K562 (cell line): ENCODE measurements around the gene FAM200A. TPM values are rescaled to one million over a fixed set of nuclear protein-coding genes. Genes with fewer than 3 reads are reported as not detected.

Source experiments
- ARID3A ChIP-seq: IDR thresholded peaks from 2 replicates; pipeline ENCODE4 v1.6.1; 2012; ENCODE audit warnings: low read depth, low read length, improper control_type of control experiment, borderline replicate concordance
- CHD4 ChIP-seq: fragments of 200-600 bp; sonication (generic); IDR thresholded peaks from 3 replicates; pipeline ENCODE4 v1.6.1; 2012; ENCODE audit warnings: low read depth, mild to moderate bottlenecking, mixed read lengths, low read length, inconsistent platforms; ENCODE audit not compliant: insufficient read depth, insufficient replicate concordance, poor library complexity, severe bottlenecking
- CREB3L1 ChIP-seq: fragments of 450-650 bp; IDR thresholded peaks from 2 replicates; pipeline ENCODE4 v1.6.1; 2014; ENCODE audit warnings: low read depth, mild to moderate bottlenecking, moderate library complexity, borderline replicate concordance
- DMBX1 ChIP-seq: fragments of 250-450 bp; sonication (Bioruptor Pico); IDR thresholded peaks from 2 replicates; pipeline ENCODE4 v1.8.0; 2022; ENCODE audit warnings: inconsistent platforms, mild to moderate bottlenecking, moderate library complexity, borderline replicate concordance
- ETV1 ChIP-seq: fragments of 450-650 bp; conservative IDR thresholded peaks from 2 replicates; pipeline ENCODE4 v1.6.1; 2016; ENCODE audit warnings: missing genetic modification characterization, control low read depth, low read depth, missing compliant biosample characterization
- ETV5 ChIP-seq: sonication (generic); formaldehyde crosslinking; IDR thresholded peaks from 2 replicates; pipeline ENCODE4 v1.4.0; 2020; ENCODE audit warnings: low read depth, mild to moderate bottlenecking, missing genetic modification reagents
- FOXO4 ChIP-seq: fragments of 450-650 bp; formaldehyde crosslinking; IDR thresholded peaks from 2 replicates; pipeline ENCODE4 v1.4.0; 2020; ENCODE audit warnings: mild to moderate bottlenecking, moderate library complexity
- HMBOX1 ChIP-seq: sonication (generic); IDR thresholded peaks from 2 replicates; pipeline ENCODE4 v1.6.1; 2016
- TAF7 ChIP-seq: fragments of 450-650 bp; IDR thresholded peaks from 2 replicates; pipeline ENCODE4 v1.6.1; 2016; ENCODE audit warnings: missing genetic modification characterization, missing compliant biosample characterization
- TOE1 ChIP-seq, 2 experiments: fragments of 450-650 bp in 1 of 2; sonication (generic) in 1 of 2; formaldehyde crosslinking in 1 of 2; IDR thresholded peaks; 2 replicates each; pipeline versions ENCODE4 v1.7.1 to v1.8.0; 2016 to 2022; ENCODE audit warnings: borderline replicate concordance in 2 of 2, mild to moderate bottlenecking in 2 of 2, antibody characterized with exemption in 1 of 2, inconsistent platforms in 1 of 2, low read depth in 1 of 2, missing genetic modification reagents in 1 of 2, moderate library complexity in 1 of 2
- YBX1 ChIP-seq: fragments of 450-650 bp; IDR thresholded peaks from 2 replicates; pipeline ENCODE4 v1.7.1; 2016; ENCODE audit warnings: mild to moderate bottlenecking
- polyA plus RNA-seq, 8 experiments: library from polyadenylated mRNA; depleted of rRNA in 4 of 8; stranded (reverse) in 5 of 8; unstranded in 3 of 8; fragments of >200 nt; fragmentation: Nextera tagmentation in 2 of 8; fragmentation: Illumina TruSeq in 1 of 8; extraction: Ambion mirVana in 2 of 8; extraction: Trizol in 1 of 8; gene quantifications; 2 replicates each; pipeline versions ENCODE4 v1.2.1 to v1.2.3, GENCODE V29; 2011 to 2014; ENCODE audit warnings: inconsistent platforms in 1 of 8, missing spikeins in 1 of 8
- total RNA-seq, 7 experiments: library from RNA; depleted of rRNA in 6 of 7; stranded (reverse); fragments of >200 nt in 6 of 7; fragmentation: Illumina TruSeq in 2 of 7; extraction: Trizol in 2 of 7; gene quantifications; 2 replicates each; pipeline versions ENCODE4 v1.2.1 to v1.2.3, GENCODE V29; 2011 to 2021; ENCODE audit warnings: low replicate concordance in 1 of 7
- TF ChIP-seq, protein P1 (sequence below): fragments of 250-450 bp; sonication (Bioruptor Pico); IDR thresholded peaks from 2 replicates; pipeline ENCODE4 v1.5.0; 2020; ENCODE audit warnings: mild to moderate bottlenecking
- TF ChIP-seq, protein P2 (sequence below): sonication (generic); formaldehyde crosslinking; IDR thresholded peaks from 2 replicates; pipeline ENCODE4 v1.8.1; 2023; ENCODE audit warnings: mild to moderate bottlenecking, missing genetic modification reagents
- TF ChIP-seq, protein P3 (sequence below): sonication (generic); formaldehyde crosslinking; IDR thresholded peaks from 2 replicates; pipeline ENCODE4 v1.9.0; 2022; ENCODE audit warnings: mild to moderate bottlenecking, missing genetic modification reagents

FAM200A gene
- total and polyA plus RNA-seq, 9 of the 15 experiments (the other 6 are each of a cell fraction or from before 2014, with no cell fraction given) = 3.3 to 11.2 (median 8.3) TPM

- TF ChIP-seq CREB3L1 (peak; percentile 94; the same call in 1 of the 2 replicates), CHD4 (no peak), ETV1 (tag) (peak; percentile 93), HMBOX1 (peak; percentile 32; the same call in 1 of the 2 replicates), TOE1 (IDR thresholded peaks at IDR 0.05; ENCODE audit: borderline replicate concordance) (peak; percentile 59; the same call in 1 of the 2 replicates), TOE1 (CRISPR knock-in tag; IDR thresholded peaks at IDR 0.05; ENCODE audit: borderline replicate concordance, low read depth) (no peak), DMBX1 (CRISPR knock-in tag) (peak; percentile 23; the same call in 1 of the 2 replicates), TAF7 (peak; percentile 91), FOXO4 (CRISPR knock-in tag) (no peak), ETV5 (peak; percentile 89), YBX1 (no peak), ARID3A (peak; percentile 26; the same call in 1 of the 2 replicates)
- TF ChIP-seq, protein P1, sequence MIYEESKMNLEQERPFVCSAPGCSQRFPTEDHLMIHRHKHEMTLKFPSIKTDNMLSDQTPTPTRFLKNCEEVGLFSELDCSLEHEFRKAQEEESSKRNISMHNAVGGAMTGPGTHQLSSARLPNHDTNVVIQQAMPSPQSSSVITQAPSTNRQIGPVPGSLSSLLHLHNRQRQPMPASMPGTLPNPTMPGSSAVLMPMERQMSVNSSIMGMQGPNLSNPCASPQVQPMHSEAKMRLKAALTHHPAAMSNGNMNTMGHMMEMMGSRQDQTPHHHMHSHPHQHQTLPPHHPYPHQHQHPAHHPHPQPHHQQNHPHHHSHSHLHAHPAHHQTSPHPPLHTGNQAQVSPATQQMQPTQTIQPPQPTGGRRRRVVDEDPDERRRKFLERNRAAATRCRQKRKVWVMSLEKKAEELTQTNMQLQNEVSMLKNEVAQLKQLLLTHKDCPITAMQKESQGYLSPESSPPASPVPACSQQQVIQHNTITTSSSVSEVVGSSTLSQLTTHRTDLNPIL (CRISPR knock-in tag) = no peak
- TF ChIP-seq, protein P2, sequence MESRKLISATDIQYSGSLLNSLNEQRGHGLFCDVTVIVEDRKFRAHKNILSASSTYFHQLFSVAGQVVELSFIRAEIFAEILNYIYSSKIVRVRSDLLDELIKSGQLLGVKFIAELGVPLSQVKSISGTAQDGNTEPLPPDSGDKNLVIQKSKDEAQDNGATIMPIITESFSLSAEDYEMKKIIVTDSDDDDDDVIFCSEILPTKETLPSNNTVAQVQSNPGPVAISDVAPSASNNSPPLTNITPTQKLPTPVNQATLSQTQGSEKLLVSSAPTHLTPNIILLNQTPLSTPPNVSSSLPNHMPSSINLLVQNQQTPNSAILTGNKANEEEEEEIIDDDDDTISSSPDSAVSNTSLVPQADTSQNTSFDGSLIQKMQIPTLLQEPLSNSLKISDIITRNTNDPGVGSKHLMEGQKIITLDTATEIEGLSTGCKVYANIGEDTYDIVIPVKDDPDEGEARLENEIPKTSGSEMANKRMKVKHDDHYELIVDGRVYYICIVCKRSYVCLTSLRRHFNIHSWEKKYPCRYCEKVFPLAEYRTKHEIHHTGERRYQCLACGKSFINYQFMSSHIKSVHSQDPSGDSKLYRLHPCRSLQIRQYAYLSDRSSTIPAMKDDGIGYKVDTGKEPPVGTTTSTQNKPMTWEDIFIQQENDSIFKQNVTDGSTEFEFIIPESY (CRISPR knock-in tag) = peak; percentile 27; the same call in 1 of the 2 replicates
- TF ChIP-seq, protein P3, sequence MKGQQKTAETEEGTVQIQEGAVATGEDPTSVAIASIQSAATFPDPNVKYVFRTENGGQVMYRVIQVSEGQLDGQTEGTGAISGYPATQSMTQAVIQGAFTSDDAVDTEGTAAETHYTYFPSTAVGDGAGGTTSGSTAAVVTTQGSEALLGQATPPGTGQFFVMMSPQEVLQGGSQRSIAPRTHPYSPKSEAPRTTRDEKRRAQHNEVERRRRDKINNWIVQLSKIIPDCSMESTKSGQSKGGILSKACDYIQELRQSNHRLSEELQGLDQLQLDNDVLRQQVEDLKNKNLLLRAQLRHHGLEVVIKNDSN (CRISPR knock-in tag) = no peak
Observed at GRCh38 chr7:99504603-99505323, 47.2 kb downstream of the FAM200A start, which contains the start of gene ZKSCAN5 (continued).
